Measurements from ENCODE around the gene CACNA2D3.

Gene CACNA2D3

GRCh38 chr3:54344601-54345231 lies 222.4 kb downstream of the CACNA2D3 start:
- no peak for DNase-seq

GRCh38 chr3:54345847-54346375 lies 223.6 kb downstream of the CACNA2D3 start:
- DNase-seq, result no peak

GRCh38 chr3:54347060-54347459 lies 224.7 kb downstream of the CACNA2D3 start:
- DNase-seq, result no peak

- DNase-seq, result no peak
These were observed 225.6 kb downstream of the CACNA2D3 start for GRCh38 chr3:54347933-54348332.

- DNase-seq, result no peak
These were observed 226.9 kb downstream of the CACNA2D3 start for GRCh38 chr3:54349231-54349652.

- no peak for DNase-seq
These were observed 227.3 kb downstream of the CACNA2D3 start for GRCh38 chr3:54349691-54350090.

GRCh38 chr3:54353546-54353945 lies 231.2 kb downstream of the CACNA2D3 start:
- peak; percentile 18 for DNase-seq

GRCh38 chr3:54353946-54354345 lies 231.6 kb downstream of the CACNA2D3 start:
- peak; percentile 32 for DNase-seq

GRCh38 chr3:54355800-54356199 lies 233.4 kb downstream of the CACNA2D3 start:
- DNase-seq, result no peak

- peak; percentile 7 for DNase-seq
These were observed 234.1 kb downstream of the CACNA2D3 start for GRCh38 chr3:54356261-54357045.

GRCh38 chr3:54357301-54357700 lies 234.9 kb downstream of the CACNA2D3 start:
- DNase-seq, result peak; percentile 4

- DNase-seq, result no peak
These were observed 236.0 kb downstream of the CACNA2D3 start for GRCh38 chr3:54358316-54358715.

- no peak for DNase-seq
These were observed 236.8 kb downstream of the CACNA2D3 start for GRCh38 chr3:54358969-54359694.

- no peak for DNase-seq
These were observed 238.0 kb downstream of the CACNA2D3 start for GRCh38 chr3:54360320-54360719.

GRCh38 chr3:54361746-54362283 lies 239.5 kb downstream of the CACNA2D3 start:
- DNase-seq, result no peak

GRCh38 chr3:54366007-54366750 lies 243.8 kb downstream of the CACNA2D3 start:
- DNase-seq, result no peak

GRCh38 chr3:54366839-54367238 lies 244.5 kb downstream of the CACNA2D3 start:
- DNase-seq, result no peak

- DNase-seq, result no peak
These were observed 249.9 kb downstream of the CACNA2D3 start for GRCh38 chr3:54372232-54372631.

GRCh38 chr3:54374214-54374852 lies 252.0 kb downstream of the CACNA2D3 start:
- no peak for DNase-seq

- no peak for DNase-seq
These were observed 253.9 kb downstream of the CACNA2D3 start for GRCh38 chr3:54376142-54376807.

GRCh38 chr3:54376939-54377578 lies 254.7 kb downstream of the CACNA2D3 start:
- no peak for DNase-seq
